ENCODE measurements around the gene MAD2L1BP. TPM values are rescaled to one million over a fixed set of nuclear protein-coding genes. Genes with fewer than 3 reads are reported as not detected.

MAD2L1BP gene
- total RNA-seq, 1 experiment from 2014 or later: 46.3 TPM

DNA sequence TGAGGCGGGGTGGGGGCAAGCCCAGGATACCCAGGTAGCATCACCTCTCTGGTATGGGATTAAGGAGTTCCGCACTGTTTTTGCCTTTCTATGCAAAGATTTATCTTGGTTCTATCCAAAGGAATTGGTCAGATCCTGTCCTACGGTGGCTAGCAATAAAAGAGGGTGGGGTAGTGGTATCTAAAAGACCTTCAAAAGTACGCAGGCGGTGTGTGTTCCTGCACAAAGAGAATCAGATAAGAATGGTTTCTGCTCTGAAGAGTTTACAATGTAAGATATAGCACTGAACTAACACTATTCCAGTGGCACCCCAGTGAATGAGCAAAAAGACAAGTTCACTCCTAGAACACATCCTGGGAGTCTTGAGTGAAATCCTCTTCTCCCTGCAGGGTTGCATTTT is 45.7 kb downstream of the MAD2L1BP start:
- Mint-ChIP-seq H3K9me3 (no peaks in the 10 kb centered on the region), H3K27ac (no peak overlapping the region), H3K27me3 (ENCODE audit: low read depth) (no peaks in the 10 kb centered on the region), H3K4me3 (no peak overlapping the region), H3K4me1 (peaks cover 12 to 16% of the 10 kb centered on the region in 2 experiments), H3K36me3 (ENCODE audit: insufficient read depth in 1 of 3, low read depth in 3 of 3) (peaks cover 18 to 42% (median 24%) of the 10 kb centered on the region in 3 experiments; a peak in 6 of 7 replicates)
- Histone ChIP-seq H2BK120ac (ENCODE audit: low read depth, low read length, poor library complexity, severe bottlenecking) (no peak overlapping the region), H3K9ac (ENCODE audit: extremely low read depth, insufficient read length, low read length) (no peak overlapping the region), H4K91ac (ENCODE audit: insufficient read length, low read depth, low read length) (no peak overlapping the region), H3K14ac (ENCODE audit: insufficient read depth, low read length) (no peak overlapping the region), H3T11ph (ENCODE audit: low read length) (no peak overlapping the region), H2BK15ac (ENCODE audit: low read depth, low read length) (no peak overlapping the region), H3K79me2 (ENCODE audit: insufficient read depth, low read length) (peaks cover 16% of the 10 kb centered on the region), H3K56ac (ENCODE audit: insufficient read length, low read depth, low read length) (no peak overlapping the region), H2AK5ac (ENCODE audit: insufficient read length, low read length) (no peak overlapping the region), H3K4me1 (ENCODE audit: insufficient read depth, low read length) (no peaks in the 10 kb centered on the region), H3K27me3 (ENCODE audit: insufficient read depth, low read length) (no peaks in the 10 kb centered on the region), H3K18ac (ENCODE audit: insufficient read length, low read depth, low read length) (no peak overlapping the region), H2BK12ac (ENCODE audit: insufficient read length, low read depth, low read length) (no peak overlapping the region), H4K20me1 (ENCODE audit: control insufficient read depth, insufficient read depth, insufficient read length) (no peaks in the 10 kb centered on the region), H3K9me3 (ENCODE audit: control insufficient read depth, low read depth, low read length) (no peaks in the 10 kb centered on the region), H3K27ac (ENCODE audit: insufficient read length, low read depth, low read length) (no peak overlapping the region), H3K23me2 (ENCODE audit: insufficient read length, low read depth, low read length, poor library complexity, severe bottlenecking) (no peaks in the 10 kb centered on the region), H4K5ac (ENCODE audit: insufficient read length, low read depth, low read length) (no peak overlapping the region), H3K79me1 (ENCODE audit: insufficient read depth, low read depth, low read length, poor library complexity, severe bottlenecking) (peaks cover 7% of the 10 kb centered on the region), H3K23ac (ENCODE audit: insufficient read length, low read depth, low read length) (no peak overlapping the region), H2BK5ac (ENCODE audit: insufficient read length, low read length) (no peak overlapping the region), H2BK20ac (ENCODE audit: low read depth, low read length, poor library complexity, severe bottlenecking) (no peak overlapping the region), H3K4me2 (ENCODE audit: insufficient read depth, insufficient read length, low read length) (no peak overlapping the region), H2AFZ (ENCODE audit: low read length) (no peak overlapping the region), H4K8ac (replicated peaks; ENCODE audit: insufficient read length, low read depth, low read length) (no peak overlapping the region), H3K4ac (ENCODE audit: low read depth, low read length) (no peak overlapping the region)
- TF ChIP-seq, protein P1, sequence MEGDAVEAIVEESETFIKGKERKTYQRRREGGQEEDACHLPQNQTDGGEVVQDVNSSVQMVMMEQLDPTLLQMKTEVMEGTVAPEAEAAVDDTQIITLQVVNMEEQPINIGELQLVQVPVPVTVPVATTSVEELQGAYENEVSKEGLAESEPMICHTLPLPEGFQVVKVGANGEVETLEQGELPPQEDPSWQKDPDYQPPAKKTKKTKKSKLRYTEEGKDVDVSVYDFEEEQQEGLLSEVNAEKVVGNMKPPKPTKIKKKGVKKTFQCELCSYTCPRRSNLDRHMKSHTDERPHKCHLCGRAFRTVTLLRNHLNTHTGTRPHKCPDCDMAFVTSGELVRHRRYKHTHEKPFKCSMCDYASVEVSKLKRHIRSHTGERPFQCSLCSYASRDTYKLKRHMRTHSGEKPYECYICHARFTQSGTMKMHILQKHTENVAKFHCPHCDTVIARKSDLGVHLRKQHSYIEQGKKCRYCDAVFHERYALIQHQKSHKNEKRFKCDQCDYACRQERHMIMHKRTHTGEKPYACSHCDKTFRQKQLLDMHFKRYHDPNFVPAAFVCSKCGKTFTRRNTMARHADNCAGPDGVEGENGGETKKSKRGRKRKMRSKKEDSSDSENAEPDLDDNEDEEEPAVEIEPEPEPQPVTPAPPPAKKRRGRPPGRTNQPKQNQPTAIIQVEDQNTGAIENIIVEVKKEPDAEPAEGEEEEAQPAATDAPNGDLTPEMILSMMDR (conservative IDR thresholded peaks at IDR 0.05): no peak
- no CpG with 5 or more reads among the region's 5 CpGs for WGBS (ENCODE audit: extremely low coverage, insufficient read length, low lambda C conversion rate)
- DNase-seq: no peak
